Mesendoderm (in vitro differentiated cells): Measurements from ENCODE around the gene LENEP.

ENCODE experiments used
- DNase-seq: peaks from one replicate; pipeline ENCODE4 v3.0.0; 2013
- H2AK5ac ChIP-seq: 2 replicates; pipeline ENCODE4 v1.6.1; 2013; ENCODE audit warnings: low read length, inconsistent platforms
- H2BK120ac ChIP-seq: 2 replicates; pipeline ENCODE4 v1.6.1; 2013; ENCODE audit warnings: low read depth, mild to moderate bottlenecking, low read length, moderate library complexity, mixed read lengths
- H2BK15ac ChIP-seq: replicated peaks from 2 replicates; pipeline ENCODE4 v1.6.1; 2013; ENCODE audit warnings: low read depth, mild to moderate bottlenecking, moderate library complexity
- H2BK5ac ChIP-seq: 2 replicates; pipeline ENCODE4 v1.6.1; 2013; ENCODE audit warnings: low read length, inconsistent platforms
- H3K18ac ChIP-seq: 2 replicates; pipeline ENCODE4 v1.6.1; 2013; ENCODE audit warnings: mild to moderate bottlenecking, low read length, mixed read lengths
- H3K23ac ChIP-seq: one replicate; pipeline ENCODE4 v1.6.1; 2013; ENCODE audit warnings: low read length
- H3K27ac ChIP-seq: 2 replicates; pipeline ENCODE4 v1.5.1; 2013; ENCODE audit warnings: low read depth, mild to moderate bottlenecking, inconsistent platforms, low read length, moderate library complexity
- H3K27me3 ChIP-seq: 2 replicates; pipeline ENCODE4 v1.6.1; 2013; ENCODE audit warnings: low read length, control low read depth, mild to moderate bottlenecking, inconsistent platforms; ENCODE audit not compliant: insufficient read depth, poor library complexity
- H3K36me3 ChIP-seq: 2 replicates; pipeline ENCODE4 v1.6.1; 2013; ENCODE audit warnings: low read length, inconsistent platforms; ENCODE audit not compliant: control insufficient read depth, insufficient read depth
- H3K4ac ChIP-seq: one replicate; pipeline ENCODE4 v1.6.1; 2013; ENCODE audit warnings: low read depth, mild to moderate bottlenecking, low read length, moderate library complexity
- H3K4me1 ChIP-seq: 2 replicates; pipeline ENCODE4 v1.6.1; 2013; ENCODE audit warnings: low read depth, low read length, inconsistent platforms; ENCODE audit not compliant: control insufficient read depth
- H3K4me2 ChIP-seq: 2 replicates; pipeline ENCODE4 v1.6.1; 2013; ENCODE audit warnings: low read length
- H3K4me3 ChIP-seq: 2 replicates; pipeline ENCODE4 v1.5.1; 2013; ENCODE audit warnings: mild to moderate bottlenecking, low read length
- H3K56ac ChIP-seq: one replicate; pipeline ENCODE4 v1.6.1; 2013; ENCODE audit warnings: low read length
- H3K79me1 ChIP-seq: 2 replicates; pipeline ENCODE4 v1.6.1; 2013; ENCODE audit warnings: low read length, inconsistent platforms
- H3K79me2 ChIP-seq: 2 replicates; pipeline ENCODE4 v1.6.1; 2013; ENCODE audit warnings: mild to moderate bottlenecking, low read length; ENCODE audit not compliant: control insufficient read depth, insufficient read depth
- H3K9ac ChIP-seq: 2 replicates; pipeline ENCODE4 v1.6.1; 2013; ENCODE audit warnings: low read length, inconsistent platforms
- H4K5ac ChIP-seq: one replicate; pipeline ENCODE4 v1.6.1; 2013; ENCODE audit warnings: low read length
- H4K8ac ChIP-seq: one replicate; pipeline ENCODE4 v1.6.1; 2013; ENCODE audit warnings: low read depth, mild to moderate bottlenecking, control low read depth, low read length, moderate library complexity
- WGBS: extraction: QIAGEN DNeasy Blood & Tissue Kit; methylation state at CpG from one replicate; pipeline ENCODE4 v1.1.7; 2013; ENCODE audit warnings: low lambda C conversion rate, missing lambda C conversion rate; ENCODE audit not compliant: insufficient coverage; ENCODE audit errors: extremely low coverage; 5-methylcytosine and 5-hydroxymethylcytosine counted together

LENEP gene

DNA sequence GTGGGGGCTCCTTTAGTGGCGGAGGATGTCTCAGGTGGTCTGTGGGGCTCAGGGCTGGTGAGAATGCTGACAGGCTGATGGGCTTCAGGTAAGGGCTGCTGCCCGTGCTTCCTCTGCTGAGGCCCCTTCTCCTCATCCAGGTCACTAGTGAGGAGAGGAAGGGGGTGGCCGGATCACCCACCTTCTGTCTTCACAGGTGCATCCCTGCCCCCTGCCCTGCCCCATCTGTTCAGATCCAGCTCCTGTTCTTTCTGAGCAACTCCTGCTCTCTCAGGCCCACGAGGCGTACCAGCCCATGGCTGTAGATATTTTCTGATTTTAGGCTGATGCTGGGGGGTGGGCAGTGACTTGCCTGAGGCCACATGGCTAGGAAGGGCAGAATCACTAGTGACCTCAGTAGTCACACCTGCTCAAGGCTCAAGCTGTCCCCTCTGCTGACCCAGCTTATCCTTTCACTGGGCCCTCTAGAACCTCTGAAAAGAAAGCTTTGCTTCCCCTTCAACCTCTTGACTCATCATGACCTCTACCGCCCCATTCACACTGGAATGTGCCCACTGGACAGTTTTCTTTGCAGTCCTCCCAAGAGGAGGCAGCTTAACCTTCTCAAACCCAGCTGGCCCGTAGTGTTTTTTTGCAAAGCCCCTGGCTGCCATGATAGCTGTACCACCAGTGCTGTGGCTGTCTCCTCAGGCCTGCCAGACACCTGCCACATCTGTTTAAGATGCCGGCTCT is 25.4 kb downstream of the LENEP start:
- Histone ChIP-seq H4K8ac (no peak overlapping the region), H3K4ac (no peak overlapping the region), H3K56ac (no peak overlapping the region), H3K79me1 (no peaks in the 10 kb centered on the region), H3K4me3 (no peak overlapping the region), H2AK5ac (no peak overlapping the region), H3K9ac (no peak overlapping the region), H3K4me2 (no peak overlapping the region), H4K5ac (no peak overlapping the region), H2BK120ac (no peak overlapping the region), H3K27me3 (no peaks in the 10 kb centered on the region), H3K4me1 (peaks cover 8% of the 10 kb centered on the region), H2BK15ac (no peak overlapping the region), H2BK5ac (no peak overlapping the region), H3K27ac (no peak overlapping the region), H3K36me3 (no peaks in the 10 kb centered on the region), H3K79me2 (no peaks in the 10 kb centered on the region), H3K23ac (no peak overlapping the region), H3K18ac (no peak overlapping the region)
- no CpG with 5 or more reads among the region's 8 CpGs for WGBS
- DNase-seq = no peak

DNA sequence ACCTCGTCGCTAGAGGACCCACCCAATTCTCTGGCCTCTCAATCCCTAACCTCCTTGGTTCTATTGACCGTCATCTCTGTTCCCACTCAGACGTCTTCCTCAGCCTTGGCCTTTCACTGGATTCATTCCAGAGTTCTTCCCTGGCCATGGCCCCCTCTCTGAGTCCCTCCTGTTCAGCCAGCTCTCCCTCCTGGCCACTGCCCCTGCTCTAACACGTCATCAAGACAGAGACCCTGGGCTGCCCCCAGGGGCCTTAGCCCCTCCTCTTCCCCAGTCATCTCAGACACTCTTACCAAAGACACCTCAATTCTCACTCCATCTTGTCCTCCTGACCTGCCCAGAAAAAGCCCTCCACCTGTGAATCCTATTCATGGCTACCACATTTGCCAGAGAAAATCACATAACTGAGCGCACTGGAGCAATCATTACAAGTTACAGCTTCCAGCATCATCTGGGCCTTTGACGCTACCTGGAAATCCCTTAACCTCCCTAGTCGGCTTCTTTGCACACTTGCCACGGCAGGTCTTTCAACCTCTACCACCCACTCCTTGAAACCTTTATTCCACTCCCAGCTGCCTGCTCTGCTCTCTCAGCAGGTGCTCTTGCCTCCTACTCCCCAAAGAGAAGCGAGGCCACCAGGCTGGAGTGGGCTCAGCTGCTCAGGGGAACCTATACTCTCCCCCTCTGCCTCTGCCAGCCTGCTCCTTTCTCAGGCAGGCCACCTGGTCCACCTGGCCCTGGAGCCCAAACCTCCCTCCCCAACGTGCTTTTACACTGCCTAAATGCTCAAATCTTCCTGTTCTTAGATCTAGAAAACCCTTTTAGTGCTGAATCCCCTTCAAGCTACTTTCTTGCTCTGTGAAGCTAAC is 26.2 kb downstream of the LENEP start:
- Histone ChIP-seq H3K18ac (no peak overlapping the region), H4K8ac (no peak overlapping the region), H3K36me3 (no peaks in the 10 kb centered on the region), H3K79me2 (no peaks in the 10 kb centered on the region), H2AK5ac (no peak overlapping the region), H3K23ac (no peak overlapping the region), H3K9ac (no peak overlapping the region), H2BK120ac (no peak overlapping the region), H3K79me1 (no peaks in the 10 kb centered on the region), H3K4me2 (no peak overlapping the region), H2BK15ac (no peak overlapping the region), H3K4me1 (peaks cover 5% of the 10 kb centered on the region), H2BK5ac (no peak overlapping the region), H3K27ac (no peak overlapping the region), H3K56ac (no peak overlapping the region), H4K5ac (no peak overlapping the region), H3K27me3 (no peaks in the 10 kb centered on the region), H3K4me3 (no peak overlapping the region), H3K4ac (no peak overlapping the region)
- DNase-seq = no peak
- WGBS = no CpG with 5 or more reads among the region's 11 CpGs

GRCh38 chr1:155022136-155022926 is 28.9 kb downstream of the LENEP start:
- H4K8ac ChIP-seq = no peak overlapping the region
- no peak overlapping the region for H3K4ac ChIP-seq
- H3K79me1 ChIP-seq = no peaks in the 10 kb centered on the region
- H3K4me1 ChIP-seq = peaks cover 3% of the 10 kb centered on the region
- H3K27me3 ChIP-seq = no peaks in the 10 kb centered on the region
- H4K5ac ChIP-seq = no peak overlapping the region
- no peak overlapping the region for H3K4me2 ChIP-seq
- H3K36me3 ChIP-seq = no peaks in the 10 kb centered on the region
- WGBS = no CpG with 5 or more reads among the region's 8 CpGs
- no peak overlapping the region for H3K23ac ChIP-seq
- H2BK120ac ChIP-seq = no peak overlapping the region
- H3K56ac ChIP-seq = no peak overlapping the region
- no peaks in the 10 kb centered on the region for H3K79me2 ChIP-seq
- H3K9ac ChIP-seq = no peak overlapping the region
- no peak overlapping the region for H2BK15ac ChIP-seq
- DNase-seq = peak; percentile 42
- H2BK5ac ChIP-seq = no peak overlapping the region
- no peak overlapping the region for H3K18ac ChIP-seq
- no peak overlapping the region for H3K4me3 ChIP-seq
- no peak overlapping the region for H3K27ac ChIP-seq
- no peak overlapping the region for H2AK5ac ChIP-seq

GRCh38 chr1:155022927-155023236 is 29.5 kb downstream of the LENEP start:
- Histone ChIP-seq H3K79me2 (no peaks in the 10 kb centered on the region), H3K23ac (no peak overlapping the region), H3K4ac (no peak overlapping the region), H4K5ac (no peak overlapping the region), H3K4me3 (no peak overlapping the region), H3K27me3 (no peaks in the 10 kb centered on the region), H2BK5ac (no peak overlapping the region), H3K27ac (no peak overlapping the region), H4K8ac (no peak overlapping the region), H2BK15ac (no peak overlapping the region), H3K4me2 (no peak overlapping the region), H3K18ac (no peak overlapping the region), H3K9ac (no peak overlapping the region), H2BK120ac (no peak overlapping the region), H3K36me3 (no peaks in the 10 kb centered on the region), H2AK5ac (no peak overlapping the region), H3K56ac (no peak overlapping the region), H3K4me1 (no peaks in the 10 kb centered on the region), H3K79me1 (no peaks in the 10 kb centered on the region)
- no CpG with 5 or more reads among the region's 4 CpGs for WGBS
- DNase-seq = no peak

DNA sequence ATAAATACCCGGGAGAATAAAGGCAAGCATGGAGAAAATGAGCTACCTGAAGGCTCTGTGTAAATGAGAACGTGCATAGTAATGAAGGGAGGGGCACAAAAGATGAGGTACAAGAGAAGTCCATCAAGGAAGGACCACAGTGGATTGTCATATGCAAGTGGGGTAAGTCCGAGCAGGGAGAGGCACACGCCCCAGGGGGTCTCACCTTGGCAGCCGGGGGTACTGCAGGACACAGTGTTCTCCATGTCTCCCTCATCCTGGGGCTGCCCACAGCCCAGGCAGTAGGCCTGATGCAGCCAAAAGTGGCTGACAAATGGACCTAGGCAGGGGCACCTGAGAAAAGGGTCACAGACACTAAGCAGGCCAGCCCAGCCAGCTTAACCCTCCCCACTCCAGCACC is 30.2 kb downstream of the LENEP start:
- H3K56ac ChIP-seq = no peak overlapping the region
- no peak overlapping the region for H3K9ac ChIP-seq
- H3K23ac ChIP-seq = no peak overlapping the region
- H3K4ac ChIP-seq = no peak overlapping the region
- no peaks in the 10 kb centered on the region for H3K79me2 ChIP-seq
- no peak overlapping the region for H4K8ac ChIP-seq
- no peak overlapping the region for H3K4me3 ChIP-seq
- H3K4me1 ChIP-seq = no peaks in the 10 kb centered on the region
- H3K27ac ChIP-seq = no peak overlapping the region
- H3K18ac ChIP-seq = no peak overlapping the region
- no peak overlapping the region for H4K5ac ChIP-seq
- H3K36me3 ChIP-seq = no peaks in the 10 kb centered on the region
- H3K79me1 ChIP-seq = no peaks in the 10 kb centered on the region
- H3K4me2 ChIP-seq = no peak overlapping the region
- H3K27me3 ChIP-seq = no peaks in the 10 kb centered on the region
- no peak overlapping the region for H2BK15ac ChIP-seq
- no peak overlapping the region for H2AK5ac ChIP-seq
- DNase-seq = no peak
- WGBS = no CpG with 5 or more reads among the region's 5 CpGs
- H2BK120ac ChIP-seq = no peak overlapping the region
- H2BK5ac ChIP-seq = no peak overlapping the region
